ENCODE measurements around the gene BEGAIN. TPM values are rescaled to one million over a fixed set of nuclear protein-coding genes. Genes with fewer than 3 reads are reported as not detected.

BEGAIN gene
- total and polyA plus RNA-seq, 2 of the 8 experiments (the other 6 are each of a cell fraction or from before 2014, with no cell fraction given): 2.9 to 3.0 TPM

DNA sequence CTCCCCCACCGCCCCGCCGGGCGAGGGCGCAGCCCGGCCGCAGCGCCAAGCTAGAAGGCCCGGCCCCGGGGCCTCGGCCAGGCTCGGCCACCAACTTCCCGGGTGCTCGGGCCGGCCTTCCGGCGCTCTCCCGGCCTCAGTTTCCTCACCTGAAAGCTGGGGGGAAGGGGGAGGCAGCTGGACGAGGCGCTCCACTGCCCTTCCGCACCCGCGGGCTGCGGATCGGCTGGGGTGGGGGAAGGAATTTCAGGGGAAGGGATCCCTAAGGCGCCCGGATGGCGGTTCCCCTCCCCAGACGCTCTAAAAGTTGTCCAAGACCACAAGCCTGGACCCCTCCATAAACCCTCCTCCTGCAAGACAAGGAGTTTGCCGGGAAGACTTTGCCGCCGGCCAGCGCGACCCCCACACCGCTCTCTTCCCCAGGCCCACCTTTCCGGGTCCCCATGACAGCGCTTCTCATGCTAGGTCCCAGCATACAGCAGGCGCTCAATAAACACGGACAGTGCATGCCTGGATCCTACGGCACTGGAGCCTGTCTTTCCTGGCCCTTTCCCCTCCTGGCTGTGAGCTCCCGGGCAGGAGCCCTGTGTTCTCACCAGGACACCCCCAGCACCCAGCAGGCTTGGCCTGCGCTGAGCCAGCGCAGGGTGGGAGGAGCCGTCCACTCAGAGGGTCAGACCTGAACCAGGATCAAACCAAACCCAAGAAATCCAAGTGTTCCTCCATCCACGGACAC is 18.1 kb downstream of the BEGAIN start:
- Histone ChIP-seq H3K27me3 (replicated peaks in 1 of 4; ENCODE audit: control insufficient read depth in 3 of 4, extremely low read depth in 1 of 4, insufficient read depth in 3 of 4, low read length in 3 of 4) (peaks cover 23 to 47% (median 41%) of the 10 kb centered on the region in 4 experiments), H2AK5ac (ENCODE audit: low read depth, low read length) (no peak overlapping the region; the same call in 1 of the 2 replicates), H3K4me2 (ENCODE audit: insufficient read depth in 1 of 2, low read depth in 2 of 2, low read length in 2 of 2) (peak overlapping the region; percentile 71 to 91), H2BK20ac (ENCODE audit: low read length) (peak overlapping the region; percentile 80; the same call in 1 of the 2 replicates), H3K4ac (replicated peaks; ENCODE audit: insufficient read length, low read depth, low read length) (peak overlapping the region; percentile 60), H3K56ac (replicated peaks; ENCODE audit: insufficient read length, low read depth, low read length) (no peak overlapping the region), H2BK12ac (ENCODE audit: low read depth, low read length) (peak overlapping the region; percentile 94; the same call in 1 of the 2 replicates), H3K23me2 (ENCODE audit: low read depth, low read length) (peaks cover 7% of the 10 kb centered on the region; the same call in 1 of the 2 replicates), H3K9ac (replicated peaks in 1 of 4; ENCODE audit: extremely low read depth in 1 of 4, low read depth in 3 of 4, low read length in 3 of 4) (no peak overlapping the region), H3K79me2 (ENCODE audit: control insufficient read depth in 1 of 2, insufficient read depth in 2 of 2, low read length in 2 of 2) (no peaks in the 10 kb centered on the region), H2BK5ac (ENCODE audit: low read depth, low read length) (no peak overlapping the region), H3K18ac (ENCODE audit: extremely low read depth, low read length) (peak overlapping the region; percentile 60; the same call in 1 of the 2 replicates), H4K91ac (replicated peaks; ENCODE audit: insufficient read length, low read length) (no peak overlapping the region), H3K27ac (ENCODE audit: low read depth, low read length) (no peak overlapping the region), H3K14ac (ENCODE audit: insufficient read length) (no peak overlapping the region), H3K4me1 (replicated peaks in 1 of 4; ENCODE audit: control insufficient read depth in 3 of 4, insufficient read depth in 4 of 4, low read length in 3 of 4) (peaks cover 0 to 32% (median 23%) of the 10 kb centered on the region in 4 experiments; a peak in 6 of 7 replicates), H3K36me3 (ENCODE audit: control insufficient read depth in 2 of 4, insufficient read depth in 4 of 4, low read length in 3 of 4) (no peaks in the 10 kb centered on the region; a peak in 1 of 8 replicates), H3K9me3 (ENCODE audit: insufficient read depth in 2 of 2, low read depth in 1 of 2, low read length in 1 of 2) (no peaks in the 10 kb centered on the region), H4K20me1 (replicated peaks in 1 of 2; ENCODE audit: control insufficient read depth in 1 of 2, insufficient read depth in 2 of 2, low read length in 2 of 2) (no peaks in the 10 kb centered on the region), H2BK120ac (replicated peaks; ENCODE audit: low read depth, low read length) (no peak overlapping the region), H3K23ac (ENCODE audit: insufficient read length) (no peak overlapping the region), H2AFZ (ENCODE audit: low read length) (no peak overlapping the region), H3K4me3 (ENCODE audit: extremely low read depth in 1 of 4, insufficient read depth in 2 of 4, low read depth in 3 of 4, low read length in 4 of 4) (peak overlapping the region; percentile 38 to 73 (median 47)), H4K5ac (ENCODE audit: insufficient read length, low read depth, low read length) (no peak overlapping the region), H3K79me1 (ENCODE audit: low read depth, low read length) (no peaks in the 10 kb centered on the region), H2BK15ac (ENCODE audit: low read length) (peak overlapping the region; percentile 46; the same call in 1 of the 2 replicates), H4K8ac (ENCODE audit: extremely low read depth, insufficient read depth, low read length) (peak overlapping the region; percentile 9)
- ChIA-PET POLR2A (ENCODE audit: partially characterized antibody) (interaction anchor here (0.8 to 1.5 kb wide), 3 partner anchors 10 to 103 kb away, joined by 3 to 4 read pairs (median 3); no protein-coding TSS in a partner anchor), CTCF (ENCODE audit: partially characterized antibody) (interaction anchor here (0.6 to 3.8 kb wide), 6 partner anchors 20 to 129 kb away, joined by 3 to 25 read pairs (median 4); no protein-coding TSS in a partner anchor)
- TF ChIP-seq SUZ12 (IDR thresholded peaks at IDR 0.05; ENCODE audit: low read length) (peak; percentile 60), SP2 (IDR thresholded peaks at IDR 0.05; ENCODE audit: low read length) (no peak), EZH2 (IDR thresholded peaks at IDR 0.05; ENCODE audit: low read depth, low read length, severe bottlenecking) (peak; percentile 81)
- FAIRE-seq: no peak
- 12% methylated on average over 23 of the region's 45 CpGs; no CpG with 5 or more reads in 1 of the 2 experiments for WGBS, 2 experiments (ENCODE audit: extremely low coverage in 1 of 2, insufficient coverage in 1 of 2, insufficient read length in 1 of 2, insufficient replicate concordance in 2 of 2, low coverage in 1 of 2, low lambda C conversion rate in 2 of 2, missing lambda C conversion rate in 1 of 2)
- DNase-seq (ENCODE audit: low read depth in 1 of 2, low spot score in 2 of 2): no peak

All from H1 (cell line).